GM12864 (cell line): Measurements from ENCODE around the gene TOPBP1.

Source experiments
- DNase-seq: peaks from one replicate; pipeline ENCODE4 v3.0.0-alpha.2; 2011; ENCODE audit warnings: low read depth
- H3K4me3 ChIP-seq: 2 replicates; pipeline ENCODE4 v1.5.1; 2011; ENCODE audit warnings: mild to moderate bottlenecking, low read depth, low read length, control low read depth
- CTCF ChIP-seq: IDR thresholded peaks from 2 replicates; pipeline ENCODE4 v1.5.1; 2011; ENCODE audit warnings: low read depth, mild to moderate bottlenecking, moderate library complexity, low read length, control low read depth, inconsistent platforms; ENCODE audit errors: missing control alignments

TOPBP1 gene

GRCh38 chr3:133700351-133700750 lies 38.6 kb upstream of the TOPBP1 start:
- no peak for TF ChIP-seq CTCF
- DNase-seq = no peak
- H3K4me3 ChIP-seq = no peak overlapping the region

GRCh38 chr3:133699903-133700302 lies 38.2 kb upstream of the TOPBP1 start:
- DNase-seq = no peak
- no peak overlapping the region for H3K4me3 ChIP-seq
- TF ChIP-seq CTCF = no peak

GRCh38 chr3:133699467-133699866 lies 37.7 kb upstream of the TOPBP1 start:
- no peak for TF ChIP-seq CTCF
- no peak for DNase-seq
- no peak overlapping the region for H3K4me3 ChIP-seq

- no peak for DNase-seq
- H3K4me3 ChIP-seq = no peak overlapping the region
Measured at GRCh38 chr3:133697960-133698359, 36.2 kb upstream of the TOPBP1 start.

GRCh38 chr3:133695560-133696171 lies 33.9 kb upstream of the TOPBP1 start:
- no peak for TF ChIP-seq CTCF
- no peak overlapping the region for H3K4me3 ChIP-seq
- no peak for DNase-seq

More at GRCh38 chr3:133697960-133698359, 36.2 kb upstream of the TOPBP1 start:
- TF ChIP-seq CTCF = no peak

GRCh38 chr3:133694288-133695268 lies 32.8 kb upstream of the TOPBP1 start:
- H3K4me3 ChIP-seq = no peak overlapping the region
- no peak for DNase-seq
- TF ChIP-seq CTCF = no peak
